Esophagus muscularis mucosa (tissue), 4 donors: ENCODE results near the gene CCAR1. TPM values are rescaled to one million over a fixed set of nuclear protein-coding genes. Genes with fewer than 3 reads are reported as not detected.

ENCODE experiments used
- DNase-seq: peaks from one replicate; pipeline ENCODE4 v3.0.0-alpha.2; 2017; ENCODE audit errors: extremely low spot score
- H3K27ac ChIP-seq, 4 donors: fragments of 200-600 bp; sonication (generic); replicated peaks in 1 of 4; 1 replicate in 3 of 4; 2 replicates in 1 of 4; pipeline ENCODE4 v1.5.1; 2016 to 2019; ENCODE audit warnings: mild to moderate bottlenecking in 1 of 4
- H3K27me3 ChIP-seq, 4 donors: fragments of 200-600 bp; sonication (generic); one replicate each; pipeline versions ENCODE4 v1.5.1 to v1.6.0; 2016 to 2019
- H3K36me3 ChIP-seq, 4 donors: fragments of 200-600 bp; sonication (generic); one replicate each; pipeline ENCODE4 v1.5.1; 2016 to 2019
- H3K4me1 ChIP-seq, 4 donors: fragments of 200-600 bp; sonication (generic); one replicate each; pipeline ENCODE4 v1.5.1; 2016 to 2019
- H3K4me3 ChIP-seq, 4 donors: fragments of 200-600 bp; sonication (generic); 1 replicate in 2 of 4; 2 replicates in 2 of 4; pipeline ENCODE4 v1.5.1; 2016 to 2019; ENCODE audit warnings: mild to moderate bottlenecking in 4 of 4, moderate library complexity in 1 of 4
- H3K9me3 ChIP-seq, 4 donors: fragments of 200-600 bp; sonication (generic); 1 replicate in 3 of 4; 2 replicates in 1 of 4; pipeline ENCODE4 v1.5.1; 2016 to 2019
- CTCF ChIP-seq, 3 experiments: fragments of 200-600 bp in 2 of 3; fragments of 450-650 bp in 1 of 3; sonication (generic) in 2 of 3; IDR thresholded peaks; one replicate each; pipeline ENCODE4 v1.5.1; 2017 to 2019; ENCODE audit warnings: antibody characterized with exemption in 3 of 3, mild to moderate bottlenecking in 2 of 3, moderate library complexity in 1 of 3
- EP300 ChIP-seq: sonication (generic); formaldehyde crosslinking; IDR thresholded peaks from one replicate; pipeline ENCODE4 v1.6.1; 2017; ENCODE audit warnings: antibody characterized with exemption
- POLR2A ChIP-seq: fragments of 450-650 bp; IDR thresholded peaks from one replicate; pipeline ENCODE4 v1.6.1; 2017; ENCODE audit warnings: antibody characterized with exemption, moderate library complexity, mild to moderate bottlenecking, low read depth
- POLR2AphosphoS5 ChIP-seq, 2 donors: sonication (generic); formaldehyde crosslinking; IDR thresholded peaks; one replicate each; pipeline ENCODE4 v1.6.1; 2017; ENCODE audit warnings: antibody characterized with exemption in 2 of 2
- WGBS: methylation state at CpG from one replicate; pipeline ENCODE4 v1.1.5; 2018; 5-methylcytosine and 5-hydroxymethylcytosine counted together
- intact Hi-C: fragments of 100-400 bp; cut with DNase I; formaldehyde crosslinking; loops from one replicate; pipeline ENCODE4 v1.15.1; 2023
- total RNA-seq, 4 donors: library from RNA; depleted of rRNA; stranded (reverse); fragments of >200 nt; gene quantifications; one replicate each; pipeline versions ENCODE4 v1.1.0 to v1.2.1, GENCODE V29; 2016

CCAR1 gene
- total RNA-seq, 4 donors from 2014 or later: 28.5 to 44.4 (median 35.5) TPM

- Histone ChIP-seq H3K27me3 (no peaks in the 10 kb centered on the region), H3K9me3 (no peaks in the 10 kb centered on the region), H3K4me3 (peak overlapping the region in 2 of 4 donors; percentile 56 to 70), H3K4me1 (peaks cover 0 to 19% (median 16%) of the 10 kb centered on the region in 4 donors), H3K36me3 (no peaks in the 10 kb centered on the region), H3K27ac (no peak overlapping the region)
- TF ChIP-seq POLR2AphosphoS5 (IDR thresholded peaks at IDR 0.05) (no peak), CTCF (IDR thresholded peaks at IDR 0.05) (no peak), EP300 (no peak), POLR2A (no peak)
- no peak for DNase-seq
- WGBS: 90% methylated on average over 10 of the region's 10 CpGs
- intact Hi-C loops: no loop called here
Measured at GRCh38 chr10:68828833-68829232, 107.8 kb downstream of the CCAR1 start.

- peaks cover 0 to 19% (median 16%) of the 10 kb centered on the region in 4 donors for H3K4me1 ChIP-seq
- no peak for DNase-seq
- H3K36me3 ChIP-seq: no peaks in the 10 kb centered on the region
- no peak overlapping the region for H3K4me3 ChIP-seq
- intact Hi-C loops: no loop called here
- no peak overlapping the region for H3K27ac ChIP-seq
- H3K27me3 ChIP-seq: no peaks in the 10 kb centered on the region
- TF ChIP-seq POLR2A (no peak), EP300 (no peak), POLR2AphosphoS5 (IDR thresholded peaks at IDR 0.05) (no peak), CTCF (IDR thresholded peaks at IDR 0.05) (no peak)
- 64% methylated on average over 6 of the region's 6 CpGs for WGBS
- H3K9me3 ChIP-seq: no peaks in the 10 kb centered on the region
Measured at GRCh38 chr10:68829521-68829920, 108.5 kb downstream of the CCAR1 start.

- no peaks in the 10 kb centered on the region for H3K36me3 ChIP-seq
- no peaks in the 10 kb centered on the region for H3K27me3 ChIP-seq
- H3K4me1 ChIP-seq: peaks cover 0 to 19% (median 16%) of the 10 kb centered on the region in 4 donors
- DNase-seq: no peak
- H3K4me3 ChIP-seq: no peak overlapping the region
- TF ChIP-seq EP300 (no peak), POLR2A (no peak), CTCF (IDR thresholded peaks at IDR 0.05) (no peak), POLR2AphosphoS5 (IDR thresholded peaks at IDR 0.05) (no peak)
- 89% methylated on average over 6 of the region's 6 CpGs for WGBS
- intact Hi-C loops: no loop called here
- H3K27ac ChIP-seq: no peak overlapping the region
- H3K9me3 ChIP-seq: no peaks in the 10 kb centered on the region
Measured at GRCh38 chr10:68829952-68830351, 108.9 kb downstream of the CCAR1 start.

GRCh38 chr10:68831961-68832455 lies 111.0 kb downstream of the CCAR1 start:
- H3K4me3 ChIP-seq: no peak overlapping the region
- DNase-seq: no peak
- 79% methylated on average over 4 of the region's 5 CpGs for WGBS
- H3K27ac ChIP-seq: no peak overlapping the region
- no peaks in the 10 kb centered on the region for H3K9me3 ChIP-seq
- H3K4me1 ChIP-seq: peaks cover 0 to 13% (median 8%) of the 10 kb centered on the region in 4 donors
- no peak for TF ChIP-seq EP300
- no peaks in the 10 kb centered on the region for H3K27me3 ChIP-seq
- H3K36me3 ChIP-seq: no peaks in the 10 kb centered on the region
- intact Hi-C loops: no loop called here

- Histone ChIP-seq H3K4me3 (no peak overlapping the region), H3K27me3 (no peaks in the 10 kb centered on the region), H3K9me3 (no peaks in the 10 kb centered on the region), H3K27ac (no peak overlapping the region), H3K4me1 (peaks cover 0 to 10% (median 6%) of the 10 kb centered on the region in 4 donors), H3K36me3 (no peaks in the 10 kb centered on the region)
- intact Hi-C loops: no loop called here
- TF ChIP-seq POLR2AphosphoS5 (IDR thresholded peaks at IDR 0.05) (no peak), CTCF (IDR thresholded peaks at IDR 0.05) (no peak), POLR2A (no peak), EP300 (no peak)
- WGBS: 90% methylated on average over 4 of the region's 4 CpGs
- DNase-seq: no peak
Measured at GRCh38 chr10:68832601-68833000, 111.6 kb downstream of the CCAR1 start.
